SH-SY5Y (cell line): ENCODE measurements around the gene U2AF1L4.

Experiments
- GATA2 ChIP-seq: IDR thresholded peaks from 2 replicates; pipeline ENCODE4 v1.6.1; 2011; ENCODE audit warnings: mild to moderate bottlenecking, low read depth, low read length
- GATA3 ChIP-seq: IDR thresholded peaks from 2 replicates; pipeline ENCODE4 v1.6.1; 2011; ENCODE audit warnings: low read depth, mild to moderate bottlenecking, low read length, moderate library complexity

DNA sequence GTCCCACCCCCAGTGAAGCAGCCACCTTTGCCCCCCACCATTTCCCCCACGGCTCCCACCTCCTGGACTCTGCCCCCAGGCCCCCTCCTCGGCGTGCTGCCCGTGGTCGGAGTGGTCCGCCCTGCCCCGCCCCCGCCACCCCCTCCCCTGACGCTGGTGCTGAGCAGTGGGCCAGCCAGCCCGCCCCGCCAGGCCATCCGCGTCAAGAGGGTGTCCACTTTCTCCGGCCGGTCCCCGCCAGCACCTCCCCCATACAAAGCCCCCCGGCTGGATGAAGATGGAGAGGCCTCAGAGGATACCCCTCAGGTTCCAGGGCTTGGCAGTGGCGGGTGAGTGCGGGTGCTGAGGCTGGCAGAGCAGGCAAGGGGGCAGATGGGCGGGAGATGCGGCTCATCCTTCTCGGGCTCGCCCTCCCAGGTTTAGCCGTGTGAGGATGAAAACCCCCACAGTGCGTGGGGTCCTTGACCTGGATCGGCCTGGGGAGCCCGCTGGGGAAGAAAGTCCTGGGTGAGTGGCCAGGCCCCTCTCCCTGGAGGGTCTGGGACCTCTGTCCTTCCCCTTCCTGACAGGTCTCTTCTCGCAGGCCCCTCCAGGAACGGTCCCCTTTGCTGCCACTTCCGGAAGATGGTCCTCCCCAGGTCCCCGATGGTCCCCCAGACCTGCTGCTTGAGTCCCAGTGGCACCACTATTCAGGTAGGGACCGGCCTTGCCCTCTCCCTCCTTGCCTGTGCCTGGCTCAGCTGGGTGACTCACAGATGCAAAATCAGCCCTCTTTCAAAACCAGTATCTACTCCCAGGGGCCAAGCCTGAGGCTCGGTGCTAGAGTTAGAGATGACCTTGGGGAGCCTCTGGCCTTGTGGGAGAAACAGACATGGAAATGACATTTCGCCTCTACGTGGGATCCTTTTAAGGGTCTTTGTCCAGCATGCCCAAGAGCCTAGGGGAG lies 11.8 kb downstream of the U2AF1L4 start:
- TF ChIP-seq GATA2 (no peak), GATA3 (no peak)
